WERI-Rb-1 (cell line): Measurements from ENCODE around the gene COPZ1.
A peak's percentile ranks its signal among the peaks of the same experiment; 100 is the strongest.

Source experiments
- DNase-seq: peaks from one replicate; pipeline ENCODE4 v3.0.0-alpha.2; 2020
- H3K27ac ChIP-seq: fragments of 250-450 bp; sonication (Bioruptor Pico); 2 replicates; pipeline ENCODE4 v1.5.1; 2020; ENCODE audit warnings: mild to moderate bottlenecking, moderate library complexity
- H3K27me3 ChIP-seq: fragments of 250-450 bp; sonication (Bioruptor Pico); 2 replicates; pipeline ENCODE4 v1.5.1; 2021; ENCODE audit warnings: mild to moderate bottlenecking, low read depth, moderate library complexity; ENCODE audit not compliant: insufficient read depth, severe bottlenecking
- H3K36me3 ChIP-seq: fragments of 250-450 bp; sonication (Bioruptor Pico); 2 replicates; pipeline ENCODE4 v1.5.1; 2020; ENCODE audit warnings: mild to moderate bottlenecking, moderate library complexity
- H3K4me3 ChIP-seq: 2 replicates; pipeline ENCODE4 v1.5.1; 2011; ENCODE audit warnings: low read depth, mild to moderate bottlenecking, control low read depth, low read length
- H3K9me3 ChIP-seq: fragments of 250-450 bp; sonication (Bioruptor Pico); 2 replicates; pipeline ENCODE4 v1.5.1; 2021; ENCODE audit warnings: mild to moderate bottlenecking, moderate library complexity; ENCODE audit not compliant: severe bottlenecking
- CTCF ChIP-seq: IDR thresholded peaks from 2 replicates; pipeline ENCODE4 v1.5.1; 2011; ENCODE audit warnings: low read depth, mild to moderate bottlenecking, control low read depth, inconsistent platforms, low read length

The COPZ1 gene

DNA sequence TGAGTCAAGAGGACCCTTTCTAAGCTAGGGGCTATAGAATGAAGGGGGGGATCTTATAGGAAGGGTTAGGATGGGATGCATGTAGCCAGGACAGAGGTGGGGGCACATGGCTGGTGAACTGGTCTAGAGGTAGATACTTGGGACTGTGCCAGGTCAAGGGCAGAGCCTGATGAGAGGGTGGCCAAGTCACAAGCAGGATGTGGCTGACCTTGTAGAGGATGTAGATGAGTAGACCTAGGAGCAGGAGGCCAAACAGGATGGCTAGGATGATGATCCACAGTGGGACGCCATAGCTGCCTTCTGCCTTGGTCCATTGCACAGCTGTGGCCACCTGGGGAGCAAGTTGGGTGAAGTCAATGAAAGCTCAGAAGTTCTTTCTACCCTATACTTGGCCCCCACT lies 72.2 kb downstream of the COPZ1 start:
- no peak for DNase-seq
- no peaks in the 10 kb centered on the region for H3K27me3 ChIP-seq
- no peak overlapping the region for H3K27ac ChIP-seq
- H3K4me3 ChIP-seq: no peak overlapping the region
- peaks cover 42% of the 10 kb centered on the region for H3K36me3 ChIP-seq
- no peaks in the 10 kb centered on the region for H3K9me3 ChIP-seq
- no peak for TF ChIP-seq CTCF

DNA sequence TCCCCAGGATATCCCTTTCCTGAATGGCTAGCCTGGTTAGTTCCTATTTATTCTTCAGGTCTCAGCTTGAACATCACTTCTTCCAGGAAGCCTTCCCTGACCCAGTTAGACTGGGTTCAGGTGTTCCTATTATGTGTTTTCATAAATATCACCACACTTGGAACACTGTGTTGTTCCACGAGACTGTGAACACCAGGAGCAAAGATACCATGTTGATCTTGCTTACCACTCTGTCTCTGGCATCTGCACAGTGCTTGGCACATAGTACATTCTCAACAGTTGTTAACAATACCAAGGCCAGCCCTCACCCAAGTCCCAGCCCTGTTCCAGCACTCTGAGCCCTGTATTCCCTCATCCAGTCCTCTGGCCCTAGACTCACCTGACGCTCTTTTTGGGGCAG lies 73.3 kb downstream of the COPZ1 start:
- Histone ChIP-seq H3K27ac (no peak overlapping the region), H3K27me3 (no peaks in the 10 kb centered on the region), H3K4me3 (no peak overlapping the region), H3K9me3 (no peaks in the 10 kb centered on the region), H3K36me3 (peaks cover 42% of the 10 kb centered on the region)
- TF ChIP-seq CTCF: no peak
- DNase-seq: no peak

- Histone ChIP-seq H3K27me3 (no peaks in the 10 kb centered on the region), H3K4me3 (no peak overlapping the region), H3K27ac (no peak overlapping the region), H3K36me3 (peaks cover 42% of the 10 kb centered on the region), H3K9me3 (no peaks in the 10 kb centered on the region)
- TF ChIP-seq CTCF: peak; percentile 97
- peak; percentile 86 for DNase-seq
These were observed 74.3 kb downstream of the COPZ1 start for GRCh38 chr12:54398995-54399793.

GRCh38 chr12:54401119-54401518 lies 76.2 kb downstream of the COPZ1 start:
- Histone ChIP-seq H3K27me3 (no peaks in the 10 kb centered on the region), H3K36me3 (peaks cover 33% of the 10 kb centered on the region), H3K4me3 (no peak overlapping the region), H3K9me3 (no peaks in the 10 kb centered on the region), H3K27ac (no peak overlapping the region)
- peak; percentile 22 for DNase-seq
- TF ChIP-seq CTCF: no peak
